Esophagus squamous epithelium (tissue), 5 donors: ENCODE measurements around the gene TM7SF2. TPM values are rescaled to one million over a fixed set of nuclear protein-coding genes. Genes with fewer than 3 reads are reported as not detected.

Source experiments
- DNase-seq: peaks from one replicate; lab custom pipeline; 2025; lab: John Stamatoyannopoulos, UW
- H3K27ac ChIP-seq, 4 donors: fragments of 200-600 bp; sonication (generic); one replicate each; pipeline ENCODE4 v1.5.1; 2016 to 2019; ENCODE audit warnings: mild to moderate bottlenecking in 1 of 4
- H3K27me3 ChIP-seq, 4 donors: fragments of 200-600 bp; sonication (generic); 1 replicate in 3 of 4; 2 replicates in 1 of 4; pipeline versions ENCODE4 v1.5.1 to v1.6.0; 2017 to 2021; ENCODE audit warnings: antibody characterized with exemption in 1 of 4
- H3K36me3 ChIP-seq, 3 donors: fragments of 200-600 bp; sonication (generic); one replicate each; pipeline ENCODE4 v1.5.1; 2016 to 2019
- H3K4me1 ChIP-seq, 3 donors: fragments of 200-600 bp; sonication (generic); one replicate each; pipeline ENCODE4 v1.5.1; 2017 to 2019
- H3K4me3 ChIP-seq, 4 donors: fragments of 200-600 bp; sonication (generic); 1 replicate in 3 of 4; 2 replicates in 1 of 4; pipeline ENCODE4 v1.5.1; 2016 to 2019; ENCODE audit warnings: mild to moderate bottlenecking in 2 of 4, moderate library complexity in 1 of 4
- H3K9me3 ChIP-seq, 3 donors: fragments of 200-600 bp; sonication (generic); one replicate each; pipeline ENCODE4 v1.5.1; 2016 to 2019
- POLR2A ChIP-seq, 4 donors: fragments of 450-650 bp; IDR thresholded peaks; one replicate each; pipeline ENCODE4 v1.6.1; 2017; ENCODE audit warnings: antibody characterized with exemption in 4 of 4, mild to moderate bottlenecking in 4 of 4, moderate library complexity in 3 of 4
- WGBS, 2 donors: methylation state at CpG; one replicate each; pipeline ENCODE4 v1.1.5; 2018; 5-methylcytosine and 5-hydroxymethylcytosine counted together
- intact Hi-C: fragments of 100-400 bp; cut with DNase I; formaldehyde crosslinking; loops from one replicate; pipeline ENCODE4 v1.15.0; 2022
- total RNA-seq, 4 donors: library from RNA; depleted of rRNA; stranded (reverse); fragments of >200 nt; gene quantifications; one replicate each; pipeline ENCODE4 v1.1.0, GENCODE V29; 2016
- TF ChIP-seq, protein P1 (sequence below), 6 experiments: fragments of 450-650 bp in 4 of 6; fragments of 200-600 bp in 2 of 6; sonication (generic) in 2 of 6; IDR thresholded peaks; one replicate each; pipeline ENCODE4 v1.5.1; 2016 to 2019; ENCODE audit warnings: antibody characterized with exemption in 6 of 6, mild to moderate bottlenecking in 4 of 6, moderate library complexity in 4 of 6
- donor health status: DM: yes; HTN: yes; CAD: no.

Gene TM7SF2
- total RNA-seq, 4 donors from 2014 or later, result 36.4 to 96.5 (median 74.7) TPM

DNA sequence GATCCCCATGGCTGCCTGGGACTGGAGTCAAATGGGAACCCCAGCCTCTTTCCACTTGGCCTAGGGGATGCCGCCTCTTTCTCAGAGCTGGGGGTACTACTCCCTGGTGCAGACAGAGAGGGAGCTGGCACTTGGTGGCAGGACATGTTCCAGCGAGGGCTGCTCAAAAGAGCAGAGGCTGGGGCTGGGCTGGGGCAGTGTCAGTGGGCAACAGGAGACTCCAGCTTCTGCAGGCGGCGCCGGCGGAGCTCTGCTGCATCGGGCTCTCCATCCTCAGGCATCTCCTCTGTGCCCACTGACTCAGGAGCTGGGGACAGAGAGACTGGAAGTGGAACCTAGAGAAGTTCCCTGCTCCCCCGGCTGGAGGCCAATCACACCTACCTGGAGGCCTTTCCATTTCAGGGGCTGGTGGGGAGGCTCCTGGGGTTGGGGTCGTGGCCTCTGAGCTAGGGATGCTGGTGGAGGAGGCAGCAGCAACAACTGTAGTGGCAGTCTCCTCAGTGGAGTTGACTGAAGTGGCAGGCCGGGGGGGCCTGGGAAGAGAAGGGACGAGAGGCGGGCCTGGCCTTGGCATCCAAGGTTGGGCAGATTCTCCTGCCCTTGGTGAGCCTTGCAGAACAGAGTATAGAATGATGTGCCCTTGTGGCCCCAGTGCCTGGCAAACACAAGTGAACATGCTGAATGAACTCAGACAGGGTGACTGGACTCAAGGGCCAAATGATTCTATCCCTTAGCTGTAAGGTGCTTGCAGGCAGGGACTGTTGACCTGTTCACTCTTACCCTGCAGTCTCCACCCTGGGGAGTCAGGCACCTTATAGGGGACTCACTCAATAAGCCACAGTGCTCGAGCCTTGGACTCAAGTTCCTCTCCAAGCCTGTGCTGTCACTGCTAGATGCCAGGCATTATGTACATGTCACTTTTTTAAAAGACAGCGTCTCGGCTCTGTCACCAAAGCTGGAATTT, 16.8 kb downstream of the TM7SF2 start:
- Histone ChIP-seq H3K9me3 (no peaks in the 10 kb centered on the region), H3K36me3 (peaks cover 63 to 94% (median 78%) of the 10 kb centered on the region in 3 donors), H3K27me3 (no peaks in the 10 kb centered on the region), H3K27ac (no peak overlapping the region), H3K4me3 (no peak overlapping the region), H3K4me1 (peaks cover 9 to 36% (median 16%) of the 10 kb centered on the region in 3 donors)
- intact Hi-C loops, result loop anchor here (10.0 kb wide), 1 partner anchor 46 kb away; the partner anchor contains the start of gene SPDYC
- whole genome bisulfite sequencing, 2 donors, result 62 to 69% methylated on average over 3 to 5 of the region's 15 CpGs
- no peak for DNase-seq
- no peak for TF ChIP-seq POLR2A (IDR thresholded peaks at IDR 0.05)
- TF ChIP-seq, protein P1, sequence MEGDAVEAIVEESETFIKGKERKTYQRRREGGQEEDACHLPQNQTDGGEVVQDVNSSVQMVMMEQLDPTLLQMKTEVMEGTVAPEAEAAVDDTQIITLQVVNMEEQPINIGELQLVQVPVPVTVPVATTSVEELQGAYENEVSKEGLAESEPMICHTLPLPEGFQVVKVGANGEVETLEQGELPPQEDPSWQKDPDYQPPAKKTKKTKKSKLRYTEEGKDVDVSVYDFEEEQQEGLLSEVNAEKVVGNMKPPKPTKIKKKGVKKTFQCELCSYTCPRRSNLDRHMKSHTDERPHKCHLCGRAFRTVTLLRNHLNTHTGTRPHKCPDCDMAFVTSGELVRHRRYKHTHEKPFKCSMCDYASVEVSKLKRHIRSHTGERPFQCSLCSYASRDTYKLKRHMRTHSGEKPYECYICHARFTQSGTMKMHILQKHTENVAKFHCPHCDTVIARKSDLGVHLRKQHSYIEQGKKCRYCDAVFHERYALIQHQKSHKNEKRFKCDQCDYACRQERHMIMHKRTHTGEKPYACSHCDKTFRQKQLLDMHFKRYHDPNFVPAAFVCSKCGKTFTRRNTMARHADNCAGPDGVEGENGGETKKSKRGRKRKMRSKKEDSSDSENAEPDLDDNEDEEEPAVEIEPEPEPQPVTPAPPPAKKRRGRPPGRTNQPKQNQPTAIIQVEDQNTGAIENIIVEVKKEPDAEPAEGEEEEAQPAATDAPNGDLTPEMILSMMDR (IDR thresholded peaks at IDR 0.05), result no peak

DNA sequence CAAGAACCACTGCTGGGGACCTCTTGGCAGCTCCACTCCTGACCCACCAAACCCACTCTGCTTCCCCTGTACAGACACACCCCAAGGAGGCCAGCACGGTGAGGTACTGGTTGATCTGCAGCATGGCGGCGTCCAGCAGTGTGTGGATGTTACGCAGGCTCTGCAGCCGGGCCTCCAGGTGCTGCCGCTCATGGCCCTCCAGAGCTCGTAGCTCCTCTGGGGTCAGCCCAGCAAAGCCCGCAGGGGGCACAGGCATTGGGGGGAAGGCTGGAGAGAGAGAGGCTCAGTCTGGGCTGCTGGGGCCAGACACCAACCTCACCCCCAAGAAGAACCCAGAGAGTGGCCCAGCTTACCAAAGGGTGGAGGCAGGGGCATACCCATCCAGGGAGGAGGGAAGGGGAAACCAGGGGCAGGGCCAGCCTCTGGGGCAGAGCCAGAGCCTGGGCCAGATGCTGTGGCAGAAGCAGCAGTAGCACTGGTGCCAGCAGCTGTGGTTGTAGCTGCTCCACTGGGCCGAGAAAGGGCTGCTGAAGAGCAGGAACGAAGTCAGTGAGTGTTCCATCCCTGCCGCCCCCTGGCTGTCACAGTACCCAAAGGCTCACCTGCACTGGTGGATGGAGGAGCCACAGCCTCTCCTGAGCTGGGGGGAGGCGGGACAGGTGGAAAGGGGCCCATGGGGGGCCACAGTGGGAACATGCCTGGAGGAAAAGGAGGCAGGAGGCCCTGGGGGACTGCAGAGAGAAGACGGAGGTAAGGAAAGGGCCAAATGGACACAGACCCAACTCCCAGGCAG, 18.2 kb downstream of the TM7SF2 start:
- no peak for DNase-seq
- Histone ChIP-seq H3K4me1 (peaks cover 13 to 30% (median 17%) of the 10 kb centered on the region in 3 donors), H3K4me3 (no peak overlapping the region), H3K9me3 (no peaks in the 10 kb centered on the region), H3K27ac (no peak overlapping the region), H3K27me3 (no peaks in the 10 kb centered on the region), H3K36me3 (peaks cover 63 to 83% (median 72%) of the 10 kb centered on the region in 3 donors)
- intact Hi-C loops, result loop anchor here (10.0 kb wide), 1 partner anchor 45 kb away; the partner anchor contains the start of gene SPDYC
- WGBS, 2 donors, result 84 to 96% methylated on average over 3 to 10 of the region's 13 CpGs
- TF ChIP-seq, protein P1 (IDR thresholded peaks at IDR 0.05), result no peak
- no peak for TF ChIP-seq POLR2A (IDR thresholded peaks at IDR 0.05)

DNA sequence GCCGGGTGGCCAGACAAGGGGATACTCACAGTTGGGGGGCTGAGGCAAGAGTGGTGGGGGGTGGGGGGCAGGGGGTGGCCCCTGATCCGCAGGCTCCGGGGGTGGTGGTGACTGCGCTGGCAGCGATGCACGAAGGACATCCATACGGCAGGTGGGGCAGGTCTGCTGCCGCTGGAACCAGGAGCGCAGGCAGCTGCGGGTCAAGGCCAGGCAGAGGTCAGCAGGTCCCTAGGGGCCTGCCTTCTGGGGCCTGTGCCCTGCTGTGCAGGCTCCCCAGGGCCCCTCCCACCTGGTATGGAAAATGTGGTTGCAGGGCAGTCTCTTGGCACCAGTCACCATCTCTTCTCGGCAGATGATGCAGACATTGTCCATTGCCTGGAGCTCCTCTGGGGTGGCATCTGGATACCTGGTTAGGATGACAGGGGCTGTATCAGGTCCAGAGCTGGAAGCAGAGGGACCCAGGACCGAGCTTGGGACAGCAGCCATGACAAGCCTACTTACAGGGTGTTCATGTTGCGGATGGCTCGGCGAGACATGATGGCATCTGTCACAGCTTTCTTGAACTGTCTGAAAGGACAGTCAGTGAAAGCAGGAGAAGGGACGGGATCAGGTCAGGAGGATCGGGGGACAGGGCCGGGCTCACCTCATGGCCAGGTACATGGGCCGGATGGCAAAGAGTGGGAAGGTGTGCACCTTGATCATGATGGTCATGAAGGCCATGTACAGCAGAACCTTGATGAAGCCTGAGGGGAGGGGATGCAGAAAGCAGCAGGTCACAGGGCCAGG, 19.2 kb downstream of the TM7SF2 start:
- H3K27ac ChIP-seq, result no peak overlapping the region
- H3K9me3 ChIP-seq, result no peaks in the 10 kb centered on the region
- whole genome bisulfite sequencing, 2 donors, result 86 to 95% methylated on average over 5 to 8 of the region's 19 CpGs
- TF ChIP-seq POLR2A (IDR thresholded peaks at IDR 0.05), result no peak
- TF ChIP-seq, protein P1 (IDR thresholded peaks at IDR 0.05), result no peak
- H3K36me3 ChIP-seq, result peaks cover 60 to 73% (median 62%) of the 10 kb centered on the region in 3 donors
- peaks cover 19 to 38% (median 23%) of the 10 kb centered on the region in 3 donors for H3K4me1 ChIP-seq
- DNase-seq, result no peak
- intact Hi-C loops, result no loop called here
- no peaks in the 10 kb centered on the region for H3K27me3 ChIP-seq
- H3K4me3 ChIP-seq, result no peak overlapping the region

DNA sequence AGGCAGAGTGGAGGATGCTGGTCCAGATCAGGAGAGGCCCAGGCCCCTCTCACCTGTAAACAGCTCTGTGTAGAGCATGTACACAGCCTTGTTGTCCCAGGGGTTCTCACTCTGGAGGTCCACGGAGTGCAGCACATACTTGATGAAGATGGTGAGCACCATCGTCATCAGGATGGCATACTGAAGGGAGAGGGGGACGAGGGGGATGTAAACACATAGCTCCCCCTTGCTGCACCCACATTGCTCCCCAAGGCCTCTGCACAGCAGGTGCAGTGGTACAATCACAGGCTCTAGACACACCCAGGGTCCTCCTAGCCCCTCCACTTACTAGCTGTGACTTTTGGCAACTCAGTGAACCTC, 19.7 kb downstream of the TM7SF2 start:
- TF ChIP-seq POLR2A (IDR thresholded peaks at IDR 0.05), result no peak
- TF ChIP-seq, protein P1 (IDR thresholded peaks at IDR 0.05), result no peak
- no peak overlapping the region for H3K27ac ChIP-seq
- H3K4me3 ChIP-seq, result no peak overlapping the region
- intact Hi-C loops, result no loop called here
- H3K36me3 ChIP-seq, result peaks cover 54 to 67% (median 56%) of the 10 kb centered on the region in 3 donors
- DNase-seq, result no peak
- H3K9me3 ChIP-seq, result no peaks in the 10 kb centered on the region
- whole genome bisulfite sequencing, 2 donors, result 72% methylated on average over 3 of the region's 3 CpGs; no CpG with 5 or more reads in 1 of the 2 donors
- no peaks in the 10 kb centered on the region for H3K27me3 ChIP-seq
- H3K4me1 ChIP-seq, result peaks cover 22 to 43% (median 23%) of the 10 kb centered on the region in 3 donors
